Right renal pelvis (tissue), 4 donors: ENCODE measurements around the gene COX8A. TPM values are rescaled to one million over a fixed set of nuclear protein-coding genes. Genes with fewer than 3 reads are reported as not detected.
A peak's percentile ranks its signal among the peaks of the same experiment; 100 is the strongest.
"Not testable (repeated sequence)": the region's sequence is repeated elsewhere in the genome, so short reads cannot be mapped to it uniquely, and the experiment has no call there.

Experiments
- DNase-seq, 4 donors: peaks; one replicate each; pipeline ENCODE4 v3.0.0-alpha.2; 2013; ENCODE audit warnings: low read depth in 4 of 4, low spot score in 3 of 4, missing footprints in 1 of 4
- polyA plus RNA-seq, 4 donors: library from polyadenylated mRNA; unstranded; fragments of 120-200 nt; gene quantifications; one replicate each; pipeline ENCODE4 v1.2.1, GENCODE V29; 2013; ENCODE audit not compliant: insufficient read length in 4 of 4

COX8A gene
- polyA plus RNA-seq, 4 donors: 224 to 368 (median 262) TPM

DNA sequence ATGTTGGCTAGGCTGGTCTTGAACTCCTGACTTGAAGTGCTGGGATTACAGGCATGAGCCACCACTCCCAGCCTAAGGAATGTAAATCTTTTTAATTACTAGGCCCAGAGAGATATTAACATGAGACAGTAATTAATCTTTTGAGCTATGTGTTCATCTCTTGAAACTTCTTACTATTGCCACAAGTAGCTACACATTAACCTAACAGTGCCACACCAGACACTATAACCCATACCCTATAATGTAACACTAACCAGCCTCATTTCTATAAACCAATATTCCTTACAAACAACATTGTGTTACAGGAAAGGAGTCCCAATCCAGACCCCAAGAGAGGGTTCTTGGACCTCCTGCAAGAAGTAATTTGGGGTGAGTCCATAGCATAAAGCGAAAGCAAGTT is 8.0 kb upstream of the COX8A start:
- DNase-seq: no peak

DNA sequence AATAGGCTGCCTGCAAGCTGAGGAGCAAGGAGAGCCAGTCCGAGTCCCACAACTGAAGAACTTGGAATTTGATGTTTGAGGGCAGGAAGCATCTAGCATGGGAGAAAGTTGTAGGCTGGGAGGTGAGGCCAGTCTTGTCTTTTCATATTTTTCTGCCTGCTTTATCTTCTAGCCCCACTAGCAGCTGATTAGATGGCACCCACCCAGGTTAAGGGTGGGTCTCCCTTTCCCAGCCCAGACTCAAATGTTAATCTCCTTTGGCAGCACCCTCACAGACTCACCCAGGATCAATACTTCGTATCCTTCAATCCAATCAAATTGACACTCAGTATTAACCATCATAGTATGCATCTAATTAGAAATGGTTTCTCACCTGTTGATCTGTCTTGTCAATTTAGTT is 5.0 kb upstream of the COX8A start:
- no peak for DNase-seq

DNA sequence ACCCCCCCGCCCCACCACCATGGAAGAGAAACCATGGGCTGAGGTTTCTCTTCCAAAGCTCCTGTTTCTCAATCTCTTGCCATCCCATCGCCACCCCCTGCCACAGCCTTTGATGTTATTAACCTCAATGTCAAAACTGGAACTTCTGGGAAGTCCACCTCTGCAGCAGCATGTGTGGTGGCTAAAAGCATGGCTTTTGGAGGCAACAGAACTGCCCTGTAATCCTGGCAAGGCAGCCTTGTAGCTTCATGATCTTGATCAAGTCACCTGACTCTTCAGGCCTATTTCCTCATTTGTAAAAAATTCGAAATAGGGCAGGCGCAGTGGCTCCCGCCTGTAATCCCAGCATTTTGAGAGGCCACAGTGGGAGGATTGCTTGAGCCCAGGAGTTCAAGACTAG is 3.5 kb upstream of the COX8A start:
- DNase-seq: no peak

DNA sequence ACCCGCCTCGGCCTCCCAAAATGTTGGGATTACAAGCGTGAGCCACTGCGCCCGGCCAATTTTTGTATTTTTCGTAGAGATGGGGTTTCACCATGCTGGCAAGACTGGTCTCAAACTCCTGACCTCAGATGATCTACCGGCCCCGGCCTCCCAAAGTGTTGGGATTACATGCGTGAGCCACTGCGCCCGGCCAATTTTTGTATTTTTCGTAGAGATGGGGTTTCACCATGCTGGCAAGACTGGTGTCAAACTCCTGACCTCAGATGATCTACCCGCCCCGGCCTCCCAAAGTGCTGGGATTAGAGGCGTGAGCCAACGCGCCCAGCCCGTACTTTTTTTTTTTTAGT is 535 bp upstream of the COX8A start:
- not testable (repeated sequence) for DNase-seq

DNA sequence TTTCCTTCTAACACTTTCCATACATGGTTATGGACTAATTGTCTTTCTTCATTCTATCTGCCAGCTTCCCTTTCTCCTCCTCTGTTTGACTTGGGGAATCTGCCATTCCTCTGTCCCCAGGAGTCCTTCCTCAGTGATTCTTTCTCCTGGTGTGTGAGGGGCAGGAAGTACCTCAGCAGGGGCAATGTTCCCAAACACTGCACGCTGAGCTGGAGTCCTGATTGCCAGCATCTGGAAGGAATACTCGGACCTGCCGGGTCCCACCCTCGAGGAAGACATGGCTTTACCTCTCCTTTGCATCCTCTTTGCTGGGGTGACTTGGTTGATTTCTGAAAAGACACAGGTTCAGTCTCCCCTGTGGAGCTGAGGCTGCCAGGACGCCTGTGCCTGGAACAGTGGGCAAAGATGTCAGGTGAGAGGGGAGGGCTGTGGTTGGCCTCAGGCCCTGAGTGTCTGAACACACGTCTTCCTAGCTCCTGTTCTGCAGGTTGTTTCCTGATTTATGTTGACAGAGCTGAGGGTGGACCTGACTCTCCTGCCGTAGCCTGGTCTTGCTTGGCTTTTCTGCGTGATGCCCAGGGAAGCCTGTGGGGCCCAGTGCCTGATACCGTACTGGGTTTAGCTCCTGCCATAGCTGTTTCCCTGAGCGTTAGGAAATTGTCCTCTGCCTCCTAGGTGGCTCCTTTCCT is 4.3 kb downstream of the COX8A start:
- DNase-seq: no peak

DNA sequence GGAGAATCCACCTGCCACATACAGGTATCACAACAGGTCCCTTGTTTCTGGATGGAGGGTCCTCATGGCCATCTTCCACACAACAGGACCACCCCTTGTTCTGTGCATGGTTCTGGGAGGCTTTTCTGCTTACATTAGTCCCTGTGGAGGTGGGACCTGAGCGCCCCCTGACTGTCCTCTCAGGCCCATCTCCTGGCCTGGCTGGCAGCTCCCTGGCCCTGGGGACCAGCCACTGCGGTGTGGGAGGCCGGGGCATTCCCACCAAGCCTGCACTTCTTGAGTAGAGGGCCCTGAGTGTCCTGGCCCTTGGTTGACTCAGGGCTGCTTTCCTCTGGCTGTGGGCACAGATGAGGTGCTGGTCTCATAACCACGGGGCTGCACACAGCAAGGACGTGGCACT is 5.0 kb downstream of the COX8A start:
- DNase-seq: no peak

DNA sequence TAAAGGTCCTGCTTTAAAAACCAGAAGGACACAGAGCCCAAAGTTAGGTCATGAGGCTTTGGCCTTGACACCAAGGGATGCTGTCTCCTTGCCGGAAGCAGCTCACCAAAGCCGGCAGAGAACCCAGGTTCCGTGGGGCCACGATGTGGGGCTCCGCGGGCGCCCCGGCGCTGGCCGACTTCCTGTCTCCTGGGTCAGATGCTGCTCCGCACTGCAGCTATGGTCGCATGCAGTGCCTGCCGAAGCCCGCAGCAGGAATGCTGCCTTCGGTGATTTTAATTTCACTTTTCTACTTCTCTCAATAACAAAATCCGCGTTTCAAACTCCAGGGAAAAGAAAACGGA is 11.4 kb downstream of the COX8A start:
- no peak for DNase-seq

DNA sequence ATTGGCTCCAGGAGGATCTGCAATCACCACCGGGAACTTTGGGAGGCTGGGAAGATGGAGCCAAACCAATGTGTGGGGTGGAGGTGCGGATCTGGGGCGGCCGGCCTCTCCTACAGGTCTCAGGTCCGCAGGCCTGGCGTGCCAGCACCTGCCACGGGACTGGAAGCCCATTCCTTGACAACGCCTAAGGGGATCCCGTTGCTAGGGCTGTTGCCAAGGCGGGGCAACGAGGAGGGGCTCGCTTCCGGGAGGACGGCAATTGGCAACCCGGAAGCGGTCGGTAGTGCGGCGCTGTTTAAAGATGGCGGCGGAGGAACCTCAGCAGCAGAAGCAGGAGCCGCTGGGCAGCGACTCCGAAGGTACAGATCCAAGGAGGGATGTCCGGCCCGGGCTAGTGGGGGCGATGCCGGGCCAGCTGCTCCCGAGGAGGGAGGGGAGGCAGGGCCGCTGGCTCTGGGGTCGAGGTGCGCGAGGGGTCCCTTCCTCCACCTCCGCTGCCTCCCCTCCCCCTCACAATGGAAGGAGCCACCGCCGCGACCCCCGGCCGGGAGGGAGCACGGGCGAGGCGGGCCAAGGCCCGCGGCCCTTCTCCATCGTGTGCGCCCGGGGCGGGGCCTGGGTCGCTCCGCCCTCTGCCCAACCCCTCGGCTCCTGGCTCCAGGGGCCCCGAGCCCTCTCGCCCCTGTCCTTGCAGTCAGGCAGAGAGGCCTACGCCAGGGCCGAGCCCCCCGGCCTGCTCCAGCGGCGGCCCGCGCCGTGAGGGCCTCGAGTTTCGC is 11.9 kb downstream of the COX8A start, which contains the start of gene OTUB1:
OTUB1 (plus strand) TSS at position 283 of the 776 bp plus-strand sequence; CDS start at position 302, 19 bp downstream.
- DNase-seq: peak in 3 of 4 donors; percentile 79 to 86 (median 84)

DNA sequence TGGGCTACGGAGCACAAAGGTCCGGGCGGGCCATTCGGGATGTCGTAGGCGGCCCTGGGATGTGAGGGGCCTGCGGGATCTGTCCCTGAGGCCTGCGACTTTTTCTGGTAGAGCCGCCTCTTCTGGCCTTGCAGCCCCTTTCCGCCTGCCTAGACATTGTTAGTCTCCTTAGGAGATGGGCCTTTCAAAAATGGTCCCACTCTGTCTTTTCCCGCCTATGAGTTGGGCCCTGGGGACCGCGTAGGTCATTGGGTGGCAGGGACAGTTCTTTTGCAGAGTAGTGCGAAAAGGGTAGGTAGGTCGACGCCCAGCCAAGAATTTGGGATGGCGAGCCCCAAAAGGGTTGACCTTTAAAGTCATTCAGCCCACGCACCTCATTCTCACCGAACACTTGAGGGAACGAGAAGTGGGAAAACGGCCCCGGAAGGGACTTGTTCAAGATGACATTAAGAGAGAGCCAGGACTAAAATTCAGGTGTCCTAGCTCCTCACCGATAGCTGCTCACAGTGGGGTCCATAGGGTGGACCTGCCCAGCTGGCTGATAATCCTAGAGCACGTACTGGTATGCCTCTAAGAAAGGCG is 12.6 kb downstream of the COX8A start:
- no peak for DNase-seq

DNA sequence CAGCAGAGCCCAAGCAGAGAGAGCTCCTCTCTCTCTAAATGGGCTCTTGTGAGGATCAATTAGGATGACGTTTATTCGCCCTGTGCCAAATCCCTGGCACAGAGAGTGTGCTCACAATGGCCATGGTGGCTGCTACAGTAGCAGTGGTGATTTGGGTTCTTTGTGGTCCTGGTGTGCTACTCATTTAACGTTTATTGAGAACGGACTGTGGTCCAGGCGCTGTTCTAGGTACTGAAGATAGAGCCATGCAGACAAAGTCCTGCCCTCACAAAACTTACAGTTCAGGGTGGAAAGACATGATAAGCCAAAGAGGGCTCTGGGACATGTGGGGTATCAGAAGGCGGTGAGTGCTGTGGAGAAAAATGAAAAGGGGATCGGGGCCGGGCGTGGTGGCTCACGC is 17.1 kb downstream of the COX8A start:
- no peak for DNase-seq

DNA sequence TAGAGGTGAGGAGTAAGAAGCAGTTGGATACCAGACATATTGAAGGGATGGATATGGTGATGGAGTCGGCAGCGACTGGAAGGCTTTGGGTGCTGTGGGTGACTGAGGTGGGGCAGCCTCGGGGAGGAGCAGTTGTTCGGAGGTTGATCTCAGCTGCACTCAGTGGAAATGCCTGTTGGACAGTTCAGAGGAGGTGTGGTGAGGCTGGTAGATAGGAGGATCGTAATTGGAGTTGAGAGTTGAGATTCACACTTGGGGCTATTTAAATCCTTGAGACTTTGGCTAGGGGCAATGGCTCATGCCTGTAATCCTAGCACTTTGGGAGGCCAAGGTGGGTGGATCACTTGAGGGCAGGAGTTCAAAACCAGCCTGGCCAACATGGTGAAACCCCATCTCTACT is 18.7 kb downstream of the COX8A start:
- DNase-seq: no peak

DNA sequence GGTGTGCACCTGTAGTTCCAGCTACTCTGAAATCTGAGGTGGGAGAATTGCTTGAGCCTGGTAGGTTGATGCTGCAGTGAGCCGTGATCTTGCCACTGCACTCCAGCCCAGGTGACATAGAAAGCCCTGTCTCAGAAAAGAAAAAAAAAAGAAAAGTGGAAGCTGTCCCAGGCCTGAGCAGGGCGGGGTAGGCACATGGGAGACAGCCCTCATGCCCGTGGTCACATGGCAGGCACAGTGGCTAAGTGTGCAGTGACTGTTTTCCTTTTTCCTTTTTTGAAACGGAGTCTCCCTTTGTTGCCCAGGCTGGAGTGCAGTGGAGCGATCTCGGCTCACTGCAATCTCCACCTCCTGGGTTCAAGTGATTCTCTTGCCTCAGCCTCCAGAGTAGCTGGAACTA is 19.6 kb downstream of the COX8A start:
- no peak for DNase-seq

DNA sequence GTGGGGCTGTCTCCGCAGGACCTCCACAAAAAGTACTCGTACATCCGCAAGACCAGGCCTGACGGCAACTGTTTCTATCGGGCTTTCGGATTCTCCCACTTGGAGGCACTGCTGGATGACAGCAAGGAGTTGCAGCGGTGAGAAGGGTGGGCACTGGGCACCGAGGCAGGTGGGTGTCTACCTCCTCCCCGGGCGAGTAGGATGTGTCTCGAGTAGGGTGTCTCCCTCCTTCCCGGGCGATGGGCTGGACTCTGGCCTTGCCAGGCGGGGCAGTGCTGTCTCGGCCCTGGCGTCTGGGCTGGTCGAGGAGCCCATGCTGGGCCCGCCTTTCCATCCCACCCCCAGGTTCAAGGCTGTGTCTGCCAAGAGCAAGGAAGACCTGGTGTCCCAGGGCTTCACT is 22.1 kb downstream of the COX8A start:
- no peak for DNase-seq

DNA sequence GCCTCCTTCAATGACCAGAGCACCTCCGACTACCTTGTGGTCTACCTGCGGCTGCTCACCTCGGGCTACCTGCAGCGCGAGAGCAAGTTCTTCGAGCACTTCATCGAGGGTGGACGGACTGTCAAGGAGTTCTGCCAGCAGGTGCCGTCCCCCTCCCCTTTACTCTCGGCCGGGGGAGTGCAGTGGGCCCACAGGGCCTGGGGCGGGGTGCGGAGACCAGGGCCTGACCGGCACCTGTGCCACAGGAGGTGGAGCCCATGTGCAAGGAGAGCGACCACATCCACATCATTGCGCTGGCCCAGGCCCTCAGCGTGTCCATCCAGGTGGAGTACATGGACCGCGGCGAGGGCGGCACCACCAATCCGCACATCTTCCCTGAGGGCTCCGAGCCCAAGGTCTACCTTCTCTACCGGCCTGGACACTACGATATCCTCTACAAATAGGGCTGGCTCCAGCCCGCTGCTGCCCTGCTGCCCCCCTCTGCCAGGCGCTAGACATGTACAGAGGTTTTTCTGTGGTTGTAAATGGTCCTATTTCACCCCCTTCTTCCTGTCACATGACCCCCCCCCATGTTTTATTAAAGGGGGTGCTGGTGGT is 22.8 kb downstream of the COX8A start:
- DNase-seq: no peak

DNA sequence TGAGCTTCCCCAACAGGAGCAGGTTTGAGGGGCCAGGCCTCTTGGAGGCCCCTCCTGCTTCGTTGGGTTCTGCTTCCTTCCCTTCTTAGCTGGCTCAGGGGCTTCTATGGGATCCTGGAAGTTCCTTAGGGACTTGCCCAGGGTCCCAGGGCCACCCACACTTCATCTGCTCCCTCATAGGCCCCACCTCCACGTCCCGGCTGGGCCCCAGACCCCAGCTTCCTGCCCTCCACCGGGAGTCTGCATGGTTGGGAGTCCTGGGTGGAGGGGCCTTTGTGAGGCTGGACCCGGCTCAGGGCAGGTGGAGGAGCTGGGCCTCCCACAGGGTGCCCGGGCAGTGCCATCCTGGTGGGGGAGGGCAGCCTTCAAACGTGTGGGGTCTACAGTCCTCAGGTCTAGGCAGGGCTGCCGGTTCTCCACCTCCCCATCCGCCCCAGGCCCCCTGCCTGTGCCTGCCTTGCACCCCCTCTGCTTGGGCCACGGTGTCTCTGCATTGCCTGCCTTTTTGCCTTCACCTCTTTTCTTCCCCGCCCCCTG is 23.4 kb downstream of the COX8A start:
- no peak for DNase-seq

DNA sequence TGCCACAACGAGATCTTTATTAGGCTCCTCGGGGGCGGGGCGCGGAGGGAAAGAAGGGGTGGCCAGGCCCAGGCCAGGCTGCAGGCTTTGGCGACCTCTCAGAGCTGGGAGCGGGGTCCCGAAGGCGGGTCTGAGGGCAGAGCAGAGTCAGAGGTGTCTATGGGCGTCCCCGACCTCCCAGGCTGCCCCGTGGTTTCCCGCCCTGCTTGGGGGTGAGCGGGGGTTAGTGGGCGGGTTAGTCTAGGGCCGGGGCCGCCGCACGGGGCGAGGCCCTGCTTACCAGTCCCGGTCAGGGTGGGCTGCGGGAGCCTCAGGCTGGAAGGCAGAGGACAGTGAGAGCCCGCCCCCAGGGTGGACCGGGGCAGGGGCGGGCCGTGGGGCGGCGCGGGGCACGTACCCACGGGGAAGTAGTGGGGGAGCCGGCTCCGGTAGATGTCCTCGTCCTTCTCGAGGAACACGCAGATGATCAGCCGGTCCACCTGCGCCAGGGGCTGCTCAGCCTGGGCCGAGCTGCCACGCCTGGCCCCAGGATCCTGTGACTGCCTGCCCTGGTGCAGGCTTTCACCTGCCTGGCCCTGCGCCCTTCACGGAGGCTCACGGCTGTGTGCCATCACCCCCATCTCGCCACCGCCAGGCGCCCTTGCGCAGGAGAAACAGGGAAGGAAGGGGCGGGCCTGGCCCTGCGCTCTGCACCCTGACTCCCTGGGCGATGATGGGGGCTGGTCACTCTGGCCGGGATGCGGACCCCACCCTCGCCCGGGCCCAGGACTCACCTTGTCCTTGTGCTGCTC is 24.3 kb downstream of the COX8A start:
- no peak for DNase-seq

DNA sequence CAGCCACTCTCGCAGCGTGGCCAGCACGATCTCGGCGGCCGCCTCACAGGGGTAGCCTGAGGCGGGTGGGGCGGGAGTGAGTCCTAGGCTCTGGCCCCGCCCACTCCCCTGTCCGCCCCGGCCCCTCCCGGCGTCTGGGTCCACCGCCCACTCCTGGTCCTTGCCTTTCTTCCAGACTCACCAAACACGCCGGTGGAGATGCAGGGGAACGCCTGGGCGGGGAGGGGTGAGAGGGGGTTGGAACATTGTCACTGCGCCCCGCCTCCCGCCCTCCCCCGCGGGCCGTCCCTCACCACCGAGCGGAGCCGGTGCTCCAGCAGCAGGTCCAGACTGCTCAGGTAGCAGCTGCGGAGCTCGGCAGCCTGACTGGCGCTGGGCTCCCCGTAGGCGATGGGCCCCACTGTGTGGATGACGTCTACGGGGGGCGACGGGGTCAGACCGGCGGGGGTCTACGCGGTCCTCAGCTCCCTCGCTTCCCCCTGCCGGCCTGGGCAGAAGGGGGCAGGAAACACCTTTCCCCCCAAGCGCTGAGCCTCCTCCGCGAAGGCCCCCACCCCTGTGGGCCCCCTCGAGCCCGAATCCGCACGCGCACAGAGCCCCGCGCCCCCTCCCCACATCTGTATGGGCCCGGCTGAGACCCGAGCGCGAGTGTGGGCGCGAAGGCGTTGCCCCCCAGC is 25.1 kb downstream of the COX8A start:
- no peak for DNase-seq

DNA sequence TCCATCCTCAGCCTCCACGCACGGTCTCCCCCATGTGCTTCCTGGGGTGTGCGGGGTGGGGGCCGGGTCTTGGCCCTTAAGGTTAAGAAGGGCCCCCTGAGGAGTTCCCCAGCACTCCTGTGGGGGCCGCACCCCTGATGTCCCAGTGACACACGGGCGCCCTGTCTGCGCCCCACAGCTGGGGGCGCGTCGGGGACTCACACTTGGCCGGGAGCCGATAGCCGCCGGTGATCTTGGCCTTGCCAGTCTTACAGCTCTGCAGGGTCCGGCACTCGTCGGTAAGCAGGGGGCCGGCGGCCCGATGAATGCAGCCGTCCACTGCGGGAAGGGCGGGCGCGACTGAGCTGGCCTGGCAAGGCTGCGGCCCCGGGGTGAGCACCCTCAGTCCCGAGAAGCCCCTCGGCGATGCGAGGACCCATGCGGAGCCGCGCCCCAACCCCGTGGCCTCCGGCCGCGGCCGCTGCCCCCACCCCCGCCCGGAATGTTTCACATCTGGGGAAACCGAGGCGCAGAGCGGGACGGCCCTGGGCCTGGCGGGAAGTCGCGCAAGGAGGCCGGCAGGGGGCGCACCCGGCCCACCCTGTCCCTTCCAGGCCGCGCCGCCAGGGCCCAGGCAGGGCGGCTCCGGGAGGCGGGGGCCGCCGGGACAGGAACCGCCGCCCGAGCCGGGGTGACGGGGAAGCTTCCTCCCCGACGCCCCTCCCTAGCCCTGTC is 25.8 kb downstream of the COX8A start:
- DNase-seq: peak in 2 of 4 donors; percentile 68 to 69

DNA sequence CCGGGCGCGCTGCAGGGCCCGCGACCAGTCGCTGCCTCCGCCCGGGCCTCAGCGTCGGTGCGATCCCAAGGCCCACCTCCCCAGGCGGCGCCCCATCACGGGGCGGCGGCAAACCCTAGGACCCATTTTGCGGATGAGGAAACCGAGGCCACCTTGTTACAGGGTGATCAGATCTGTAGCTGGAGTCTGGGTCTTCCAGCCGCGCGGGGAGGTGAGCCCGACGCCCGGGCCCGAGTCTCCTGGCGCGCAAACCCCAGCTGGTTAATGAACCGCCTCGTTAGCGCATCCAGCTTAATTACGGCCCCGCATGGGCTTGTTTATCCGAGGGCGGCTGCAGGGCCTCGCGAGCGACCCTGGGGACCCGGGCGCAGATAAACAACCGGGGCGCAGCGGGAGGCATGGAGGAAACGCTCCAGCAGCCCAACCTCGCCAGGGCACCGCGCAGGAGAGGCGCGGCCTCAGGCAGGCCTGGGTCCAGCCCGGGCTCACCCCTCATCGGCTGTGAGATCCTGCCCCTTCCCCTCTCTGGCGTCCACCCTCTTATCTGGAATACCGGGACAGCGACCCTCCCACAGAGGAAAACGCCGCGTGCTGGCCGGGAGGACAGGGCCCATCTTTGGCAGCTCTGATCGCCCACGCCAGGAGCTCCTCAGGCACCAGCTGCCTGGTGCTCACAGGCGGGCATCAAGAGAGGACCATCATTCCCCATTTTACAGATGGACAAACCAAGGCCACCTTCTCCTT is 26.5 kb downstream of the COX8A start:
- no peak for DNase-seq
